GM21737 (cell line): ENCODE data around the gene OMP.

Source experiments
- ATAC-seq: cut with Tn5 transposase; IDR thresholded peaks from one replicate; pipeline ENCODE4 v1.9.1; 2021; ENCODE audit warnings: mild to moderate bottlenecking, moderate library complexity; ENCODE audit not compliant: unreplicated experiment

Gene OMP

DNA sequence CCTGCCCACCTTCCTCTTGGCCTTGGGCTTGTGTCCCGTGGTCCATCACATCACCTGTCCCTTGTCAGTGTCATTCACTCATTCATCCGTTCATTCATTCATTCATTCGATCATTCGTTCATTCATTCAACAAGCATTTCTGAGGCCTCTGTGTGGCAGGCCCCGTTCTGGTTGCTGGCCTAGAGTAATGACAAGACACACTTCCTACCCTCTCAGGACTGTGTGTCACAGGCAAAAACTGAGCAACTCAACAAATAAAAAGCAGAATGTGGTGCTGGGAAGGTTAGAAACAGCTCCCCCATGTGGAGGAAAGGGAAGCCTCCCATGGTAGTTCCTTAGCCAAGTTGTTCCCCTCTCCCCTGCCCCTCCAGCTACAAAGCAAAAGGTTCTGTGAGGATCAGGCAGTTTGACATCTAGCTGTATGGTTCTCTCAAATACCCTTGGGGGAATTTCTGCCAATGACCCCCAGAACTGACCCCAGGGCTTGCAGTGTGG is 1.6 kb upstream of the OMP start:
- no peak for ATAC-seq

- no peak for ATAC-seq
Measured at GRCh38 chr11:77103319-77103718, 679 bp downstream of the OMP start.

GRCh38 chr11:77104727-77105126 is 2.1 kb downstream of the OMP start:
- no peak for ATAC-seq

GRCh38 chr11:77106321-77106720 is 3.7 kb downstream of the OMP start:
- no peak for ATAC-seq

DNA sequence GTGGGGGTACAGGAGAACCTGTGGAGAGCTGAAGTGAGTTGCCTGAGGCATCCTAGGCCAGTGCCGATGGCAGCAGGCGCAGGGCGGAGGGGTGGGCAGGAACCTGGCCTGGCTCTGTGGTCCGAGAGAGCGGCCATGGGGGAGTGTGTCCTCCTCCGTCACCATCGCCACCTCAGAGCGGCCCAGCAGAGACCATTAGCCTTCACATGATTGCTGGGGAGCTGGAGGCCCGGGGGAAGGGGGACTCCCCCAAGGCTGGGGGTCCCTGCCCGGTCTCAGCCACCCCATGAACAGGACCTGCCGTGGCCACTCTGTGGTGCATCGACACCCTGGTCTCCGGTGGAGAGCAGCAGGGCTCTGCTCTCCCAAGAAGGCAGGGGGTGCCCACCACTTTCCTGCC is 4.1 kb downstream of the OMP start:
- ATAC-seq = no peak

DNA sequence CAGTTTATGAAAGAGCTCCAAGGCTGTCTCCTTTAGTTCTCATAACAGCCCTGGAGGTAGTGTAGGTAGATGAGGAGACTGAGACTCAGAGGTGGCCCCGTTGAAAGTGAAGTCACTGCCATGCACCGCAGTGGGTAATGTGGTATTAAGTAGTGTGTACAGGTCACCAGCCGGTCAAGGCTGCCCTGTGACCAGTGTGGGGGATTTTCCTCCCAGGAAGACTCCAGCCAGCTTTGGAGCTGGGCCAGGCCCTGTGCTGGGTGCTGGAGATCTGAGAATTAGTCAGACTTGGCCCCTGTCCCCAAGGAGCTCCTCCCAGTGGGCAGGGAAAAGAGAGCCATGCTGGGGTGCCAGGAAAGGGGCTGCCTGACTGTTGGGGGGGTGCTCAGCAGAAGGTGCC is 5.3 kb downstream of the OMP start:
- no peak for ATAC-seq

DNA sequence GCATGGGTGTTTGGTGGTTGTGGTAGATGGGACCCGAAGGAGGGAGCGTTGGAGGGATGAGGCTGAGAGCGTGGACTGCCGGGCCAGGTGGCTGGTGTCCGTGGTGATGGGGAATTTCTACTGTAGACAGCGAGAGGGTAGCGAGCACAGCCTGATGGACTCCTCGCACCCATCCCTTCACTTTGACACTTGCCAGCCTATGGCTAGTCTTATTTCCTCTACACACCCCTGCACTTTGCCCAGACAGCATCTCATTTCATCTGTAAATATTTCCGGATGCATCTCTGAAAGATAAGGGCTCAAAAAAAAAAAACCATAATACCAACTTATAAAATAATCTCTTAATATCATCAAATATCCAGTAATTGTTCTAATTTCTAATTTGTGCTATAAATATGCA is 5.8 kb downstream of the OMP start:
- no peak for ATAC-seq

DNA sequence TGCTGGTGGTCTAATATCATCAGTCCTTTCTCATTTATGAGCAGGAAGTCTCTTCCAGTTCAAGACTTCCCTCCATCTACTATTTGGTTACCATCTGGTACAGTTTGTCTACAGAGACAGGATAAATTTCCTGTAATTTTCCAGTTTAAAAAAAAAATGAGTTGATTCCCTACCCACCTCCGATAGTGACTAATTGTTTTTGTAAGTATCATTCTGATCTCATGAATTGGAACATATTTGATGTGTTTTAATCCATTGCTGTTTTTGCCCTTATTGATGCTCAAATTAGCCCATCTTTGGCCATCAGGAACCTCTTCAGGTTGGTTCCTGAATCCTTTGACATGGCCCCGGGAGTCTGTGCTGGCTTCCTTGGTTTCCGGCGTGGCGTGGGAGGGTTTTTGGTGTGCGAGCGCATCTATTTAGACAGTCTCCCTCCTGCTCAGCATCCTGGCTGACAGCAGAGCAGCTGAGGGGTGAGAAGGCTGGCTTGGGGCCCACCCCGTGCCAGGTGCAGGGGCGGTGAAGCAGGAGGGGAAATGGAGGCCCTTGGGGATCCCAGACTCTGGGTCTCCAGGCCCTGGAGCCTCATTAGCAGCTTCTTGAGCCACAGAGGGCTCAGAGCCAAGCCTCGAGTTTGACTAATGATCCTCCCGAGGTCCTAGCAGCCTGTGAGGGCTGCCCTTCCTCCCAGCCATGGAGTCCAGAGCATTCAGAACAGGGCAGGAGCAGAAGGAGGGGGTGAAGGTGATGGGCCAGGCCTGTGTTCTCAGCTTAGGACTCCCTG is 6.8 kb downstream of the OMP start:
- no peak for ATAC-seq

DNA sequence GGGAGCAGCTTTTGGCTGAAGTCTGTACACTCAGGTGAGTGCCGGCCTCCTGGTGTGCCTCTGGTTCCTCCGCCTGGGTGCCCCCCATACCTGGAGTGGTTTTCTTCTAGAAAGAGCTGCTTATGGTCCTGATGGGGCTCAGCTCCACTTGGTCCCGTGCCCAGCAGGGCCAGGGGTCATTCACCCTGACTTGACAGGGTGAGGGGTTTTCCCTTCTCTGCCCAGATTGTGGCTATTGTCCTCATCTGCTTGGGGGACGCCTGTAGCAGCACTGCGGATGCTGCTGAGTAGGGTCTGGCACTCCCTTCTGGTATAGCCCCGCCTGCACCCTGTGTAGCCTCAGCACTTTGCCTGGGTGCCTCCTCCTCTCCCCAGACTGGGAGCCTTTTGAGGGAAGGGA is 8.2 kb downstream of the OMP start:
- no peak for ATAC-seq

GRCh38 chr11:77111277-77111676 is 8.6 kb downstream of the OMP start:
- no peak for ATAC-seq

DNA sequence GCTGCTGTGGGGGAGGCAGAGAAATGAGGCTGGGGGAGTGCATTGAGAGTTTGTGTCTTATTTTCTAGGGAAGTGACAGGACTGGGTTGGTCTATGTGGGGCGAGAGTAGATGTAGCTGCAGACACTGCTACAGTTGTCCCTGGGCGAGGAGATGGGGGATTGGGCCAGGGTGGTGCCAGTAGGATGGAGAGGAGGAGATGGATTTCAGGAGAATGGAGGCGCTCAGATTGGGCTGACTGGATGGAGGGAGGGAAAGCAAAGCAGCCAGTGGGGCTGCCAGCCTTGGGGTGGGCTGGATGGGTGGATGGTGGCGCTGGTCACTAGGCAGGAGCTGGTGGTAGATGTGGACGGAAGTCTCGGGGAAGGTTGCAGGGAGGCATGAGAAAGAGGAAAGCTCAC is 9.3 kb downstream of the OMP start:
- ATAC-seq = no peak

DNA sequence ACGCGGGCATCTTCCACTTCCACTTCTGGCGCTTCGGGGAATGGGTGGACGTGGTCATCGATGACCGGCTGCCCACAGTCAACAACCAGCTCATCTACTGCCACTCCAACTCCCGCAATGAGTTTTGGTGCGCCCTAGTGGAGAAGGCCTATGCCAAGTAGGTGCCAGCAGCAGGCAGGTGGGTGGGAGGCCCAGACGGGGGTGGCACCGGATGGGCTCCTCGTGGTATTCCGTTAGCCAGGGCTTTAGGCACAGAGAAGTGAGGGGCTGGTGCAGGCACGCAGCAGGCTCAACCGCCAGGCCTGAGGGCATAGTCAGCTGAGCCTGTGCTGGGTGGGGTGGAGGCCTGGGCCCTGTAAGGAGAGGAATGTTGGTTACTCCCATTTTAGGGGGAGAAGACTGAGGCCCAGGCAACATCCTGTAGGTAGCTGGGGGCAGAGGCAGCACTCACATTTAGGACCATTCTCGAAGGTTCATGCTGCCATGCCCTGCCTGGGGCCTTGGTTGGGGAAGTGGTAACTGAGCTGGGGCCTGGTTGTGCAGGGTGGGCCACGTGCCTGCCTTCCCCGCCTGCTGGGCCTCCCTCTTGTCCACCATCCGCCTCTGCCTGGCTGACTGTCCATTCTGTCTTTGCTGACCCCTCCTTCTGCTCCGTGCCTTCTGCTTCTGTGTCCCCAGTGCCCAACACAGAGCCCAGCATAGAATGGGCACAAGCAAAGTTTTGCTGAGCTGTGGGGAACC is 10.2 kb downstream of the OMP start:
- no peak for ATAC-seq

GRCh38 chr11:77113382-77114088 is 10.9 kb downstream of the OMP start:
- no peak for ATAC-seq

GRCh38 chr11:77114089-77114463 is 11.4 kb downstream of the OMP start:
- ATAC-seq = no peak

GRCh38 chr11:77115181-77115611 is 12.6 kb downstream of the OMP start:
- no peak for ATAC-seq

GRCh38 chr11:77115956-77116355 is 13.3 kb downstream of the OMP start:
- no peak for ATAC-seq

GRCh38 chr11:77117492-77117891 is 14.9 kb downstream of the OMP start:
- ATAC-seq = no peak

DNA sequence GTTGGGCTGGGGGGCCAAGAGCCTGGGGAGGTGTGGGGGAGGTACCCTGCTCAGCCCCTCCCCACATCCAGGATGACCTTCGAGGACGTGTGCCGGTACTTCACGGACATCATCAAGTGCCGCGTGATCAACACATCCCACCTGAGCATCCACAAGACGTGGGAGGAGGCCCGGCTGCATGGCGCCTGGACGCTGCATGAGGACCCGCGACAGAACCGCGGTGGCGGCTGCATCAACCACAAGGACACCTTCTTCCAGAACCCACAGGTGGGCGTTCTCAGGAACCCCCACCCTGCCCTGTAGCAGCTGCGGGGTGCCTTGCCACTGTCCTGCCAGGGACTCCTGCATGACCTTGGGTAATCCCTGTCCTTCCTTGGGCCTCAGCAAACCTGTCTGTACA is 15.4 kb downstream of the OMP start:
- ATAC-seq = no peak

DNA sequence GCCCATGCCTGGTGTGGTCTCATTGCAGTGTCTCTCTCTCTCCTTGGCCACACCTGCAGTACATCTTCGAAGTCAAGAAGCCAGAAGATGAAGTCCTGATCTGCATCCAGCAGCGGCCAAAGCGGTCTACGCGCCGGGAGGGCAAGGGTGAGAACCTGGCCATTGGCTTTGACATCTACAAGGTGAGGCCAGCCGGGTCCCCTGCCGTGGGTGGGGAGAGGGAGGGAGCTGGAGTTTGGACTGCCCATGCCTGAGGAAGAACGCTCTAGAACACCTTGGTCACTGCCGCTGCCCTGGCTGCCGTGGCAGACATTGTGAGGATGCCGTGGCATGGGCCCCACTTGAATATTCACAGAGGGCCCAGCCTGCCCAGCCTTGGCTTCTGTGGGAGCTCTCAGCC is 16.3 kb downstream of the OMP start:
- ATAC-seq = no peak

- ATAC-seq = no peak
Measured at GRCh38 chr11:77119531-77119936, 16.9 kb downstream of the OMP start.

DNA sequence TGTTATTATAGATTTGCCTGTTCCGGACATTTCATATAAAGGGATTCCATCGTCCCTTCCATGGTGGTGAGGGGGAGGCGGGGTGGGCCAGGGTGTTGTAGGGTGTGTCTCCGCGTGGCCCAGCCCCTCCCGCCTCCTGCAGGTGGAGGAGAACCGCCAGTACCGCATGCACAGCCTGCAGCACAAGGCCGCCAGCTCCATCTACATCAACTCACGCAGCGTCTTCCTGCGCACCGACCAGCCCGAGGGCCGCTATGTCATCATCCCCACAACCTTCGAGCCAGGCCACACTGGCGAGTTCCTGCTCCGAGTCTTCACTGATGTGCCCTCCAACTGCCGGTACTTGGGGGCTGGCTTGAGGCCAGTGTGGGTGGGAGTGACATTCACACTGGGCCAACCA is 17.9 kb downstream of the OMP start:
- ATAC-seq = no peak
